ENCODE results near the gene HNRNPK. TPM values are rescaled to one million over a fixed set of nuclear protein-coding genes. Genes with fewer than 3 reads are reported as not detected.
A peak's percentile ranks its signal among the peaks of the same experiment; 100 is the strongest.

Gene HNRNPK
- total RNA-seq, 2 experiments from 2014 or later = 656 to 688 TPM

GRCh38 chr9:83920469-83920926 is 59.5 kb downstream of the HNRNPK start:
- Mint-ChIP-seq H3K36me3 (ENCODE audit: low read depth) (no peaks in the 10 kb centered on the region), H3K4me3 (peak overlapping the region; percentile 93), H3K4me1 (ENCODE audit: low read depth) (peaks cover 17% of the 10 kb centered on the region), H3K27me3 (no peaks in the 10 kb centered on the region), H3K27ac (peak overlapping the region; percentile 91), H3K9me3 (no peaks in the 10 kb centered on the region)
- peak; percentile 56 for ATAC-seq (ENCODE audit: poor library complexity)
- POLR2A ChIA-PET = interaction anchor here (0.6 to 3.2 kb wide), 10 partner anchors 9 to 423 kb away, joined by 3 to 51 read pairs (median 4); partner anchors contain the start of genes GKAP1, HNRNPK, IDNK and RMI1
- CTCF ChIA-PET = interaction anchor here (0.8 to 1.9 kb wide), 6 partner anchors 15 to 341 kb away, joined by 3 to 7 read pairs (median 4); partner anchors contain the start of genes HNRNPK, RMI1 and UBQLN1
- H3K27me3 ChIP-seq (ENCODE audit: control insufficient read depth in 1 of 2, insufficient read depth in 2 of 2, low read length in 2 of 2) = no peaks in the 10 kb centered on the region
- TF ChIP-seq CTCF (IDR thresholded peaks at IDR 0.05) = no peak
- intact Hi-C loops (cut with DNase I, micrococcal nuclease) = loop anchor here (2.0 to 5.0 kb wide), 4 partner anchors 37 to 212 kb away; partner anchors contain the start of genes GKAP1 (in 1 of the 2), HNRNPK (in 1 of the 2) and RMI1 (in 1 of the 2)
- peaks cover 14% of the 10 kb centered on the region for H3K4me1 ChIP-seq (ENCODE audit: insufficient read depth, low read length)
- H3K4me3 ChIP-seq (ENCODE audit: low read length) = peak overlapping the region; percentile 69
- DNase-seq = peak in 3 of 14 experiments; percentile 57 to 81 (median 79)
- no peaks in the 10 kb centered on the region for H3K36me3 ChIP-seq (ENCODE audit: insufficient read depth, low read length)
- H3K9me3 ChIP-seq (ENCODE audit: control insufficient read depth in 1 of 2, insufficient read depth in 1 of 2, low read length in 2 of 2) = no peaks in the 10 kb centered on the region
- peak overlapping the region; percentile 85 to 91 for H3K27ac ChIP-seq (ENCODE audit: low read depth in 1 of 2, low read length in 2 of 2)

GRCh38 chr9:83919111-83919510 is 60.9 kb downstream of the HNRNPK start:
- no peak for TF ChIP-seq CTCF (IDR thresholded peaks at IDR 0.05)
- no peak for DNase-seq
- Mint-ChIP-seq H3K27me3 (no peaks in the 10 kb centered on the region), H3K4me1 (ENCODE audit: low read depth) (peaks cover 17% of the 10 kb centered on the region), H3K9me3 (no peaks in the 10 kb centered on the region), H3K4me3 (peak overlapping the region; percentile 49), H3K36me3 (ENCODE audit: low read depth) (no peaks in the 10 kb centered on the region), H3K27ac (no peak overlapping the region)
- Histone ChIP-seq H3K4me1 (ENCODE audit: insufficient read depth, low read length) (peaks cover 14% of the 10 kb centered on the region), H3K9me3 (ENCODE audit: control insufficient read depth in 1 of 2, insufficient read depth in 1 of 2, low read length in 2 of 2) (no peaks in the 10 kb centered on the region), H3K27me3 (ENCODE audit: control insufficient read depth in 1 of 2, insufficient read depth in 2 of 2, low read length in 2 of 2) (no peaks in the 10 kb centered on the region), H3K4me3 (ENCODE audit: low read length) (no peak overlapping the region), H3K36me3 (ENCODE audit: insufficient read depth, low read length) (no peaks in the 10 kb centered on the region), H3K27ac (ENCODE audit: low read depth in 1 of 2, low read length in 2 of 2) (no peak overlapping the region)
- POLR2A ChIA-PET = interaction anchor here (0.8 kb wide), 1 partner anchor 211 kb away, joined by 3 read pairs; no protein-coding TSS in a partner anchor
- intact Hi-C loops (cut with DNase I, micrococcal nuclease) = loop anchor here in 1 of 2 experiments (2.0 kb wide), 1 partner anchor 296 kb away; the partner anchor contains the start of gene IDNK
- ATAC-seq (ENCODE audit: poor library complexity) = no peak
- CTCF ChIA-PET = no interaction called here

Small RNAs within 50 kb of the gene (microRNA-seq; reads per million reads assigned to microRNA genes)
- gene MIR7-1 (ENCODE audit: borderline microRNAs expressed, borderline replicate concordance) = 291 reads per million, percentile 75 among the genes with 10 or more reads in this experiment

Other genes with a start within 250 kb of the HNRNPK start
- gene GKAP1, start 162.4 kb downstream of the HNRNPK start, total RNA-seq = 1 to 10 TPM; 7.3 to 9.5 TPM
- 1 to 10 TPM; 3.6 to 5.1 TPM for gene KIF27, start 58.8 kb downstream of the HNRNPK start, total RNA-seq
- 1 to 10 TPM in 1 of 2 experiments, under 1 TPM in 1; 0.66 to 1.2 TPM for gene RMI1, start 590 bp upstream of the HNRNPK start, total RNA-seq

All from CD4-positive, alpha-beta T cell (primary cell).